AG09319 (cell line): ENCODE results near the gene PCDHB5.
"Not testable (repeated sequence)": the region's sequence is repeated elsewhere in the genome, so short reads cannot be mapped to it uniquely, and the experiment has no call there.

Experiments
- DNase-seq: peaks from one replicate; pipeline ENCODE4 v3.0.0-alpha.2; 2010; ENCODE audit warnings: low read depth; ENCODE audit errors: extremely low read depth
- TF ChIP-seq, protein P1 (sequence below): IDR thresholded peaks from 2 replicates; pipeline ENCODE4 v1.5.1; 2011; ENCODE audit warnings: low read depth, mild to moderate bottlenecking, inconsistent platforms, low read length, moderate library complexity

The PCDHB5 gene

DNA sequence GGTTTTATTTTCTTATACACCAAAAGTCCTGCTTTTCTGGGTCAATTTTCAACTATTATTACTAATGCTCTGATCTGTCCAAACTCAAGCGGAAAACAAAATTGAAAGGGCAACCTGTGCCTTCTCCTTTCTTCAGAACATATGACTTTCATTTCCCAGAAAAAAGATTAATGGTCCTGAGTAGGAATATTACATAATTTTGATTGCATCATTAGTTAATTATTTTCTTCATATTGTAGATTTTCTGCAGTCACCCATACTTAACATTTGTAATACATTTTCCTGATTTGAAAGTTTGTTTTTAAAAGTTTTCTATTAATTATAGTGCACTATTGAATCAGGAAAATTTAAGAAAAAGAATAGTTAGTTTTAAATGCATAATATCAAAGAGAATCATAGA, 40.9 kb downstream of the PCDHB5 start:
- no peak for DNase-seq
- TF ChIP-seq, protein P1, sequence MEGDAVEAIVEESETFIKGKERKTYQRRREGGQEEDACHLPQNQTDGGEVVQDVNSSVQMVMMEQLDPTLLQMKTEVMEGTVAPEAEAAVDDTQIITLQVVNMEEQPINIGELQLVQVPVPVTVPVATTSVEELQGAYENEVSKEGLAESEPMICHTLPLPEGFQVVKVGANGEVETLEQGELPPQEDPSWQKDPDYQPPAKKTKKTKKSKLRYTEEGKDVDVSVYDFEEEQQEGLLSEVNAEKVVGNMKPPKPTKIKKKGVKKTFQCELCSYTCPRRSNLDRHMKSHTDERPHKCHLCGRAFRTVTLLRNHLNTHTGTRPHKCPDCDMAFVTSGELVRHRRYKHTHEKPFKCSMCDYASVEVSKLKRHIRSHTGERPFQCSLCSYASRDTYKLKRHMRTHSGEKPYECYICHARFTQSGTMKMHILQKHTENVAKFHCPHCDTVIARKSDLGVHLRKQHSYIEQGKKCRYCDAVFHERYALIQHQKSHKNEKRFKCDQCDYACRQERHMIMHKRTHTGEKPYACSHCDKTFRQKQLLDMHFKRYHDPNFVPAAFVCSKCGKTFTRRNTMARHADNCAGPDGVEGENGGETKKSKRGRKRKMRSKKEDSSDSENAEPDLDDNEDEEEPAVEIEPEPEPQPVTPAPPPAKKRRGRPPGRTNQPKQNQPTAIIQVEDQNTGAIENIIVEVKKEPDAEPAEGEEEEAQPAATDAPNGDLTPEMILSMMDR: no peak

GRCh38 chr5:141177577-141178191, 42.7 kb downstream of the PCDHB5 start, which contains the start of gene PCDHB8:
PCDHB8 (plus strand) TSS chr5:141177790; CDS start chr5:141178035, 245 bp downstream.
- not testable (repeated sequence) for DNase-seq

GRCh38 chr5:141179371-141179770, 44.4 kb downstream of the PCDHB5 start:
- not testable (repeated sequence) for DNase-seq

DNA sequence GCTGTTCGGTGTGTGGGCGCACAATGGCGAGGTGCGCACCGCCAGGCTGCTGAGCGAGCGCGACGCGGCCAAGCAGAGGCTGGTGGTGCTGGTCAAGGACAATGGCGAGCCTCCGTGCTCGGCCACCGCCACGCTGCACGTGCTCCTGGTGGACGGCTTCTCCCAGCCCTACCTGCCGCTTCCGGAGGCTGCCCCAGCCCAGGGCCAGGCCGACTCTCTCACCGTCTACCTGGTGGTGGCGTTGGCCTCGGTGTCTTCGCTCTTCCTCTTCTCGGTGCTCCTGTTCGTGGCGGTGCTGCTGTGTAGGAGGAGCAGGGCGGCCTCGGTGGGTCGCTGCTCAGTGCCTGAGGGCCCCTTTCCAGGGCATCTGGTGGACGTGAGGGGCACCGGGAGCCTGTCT, 44.9 kb downstream of the PCDHB5 start:
- DNase-seq: not testable (repeated sequence)

- TF ChIP-seq, protein P1: no peak
Measured at GRCh38 chr5:141180313-141180712, 45.3 kb downstream of the PCDHB5 start.

DNA sequence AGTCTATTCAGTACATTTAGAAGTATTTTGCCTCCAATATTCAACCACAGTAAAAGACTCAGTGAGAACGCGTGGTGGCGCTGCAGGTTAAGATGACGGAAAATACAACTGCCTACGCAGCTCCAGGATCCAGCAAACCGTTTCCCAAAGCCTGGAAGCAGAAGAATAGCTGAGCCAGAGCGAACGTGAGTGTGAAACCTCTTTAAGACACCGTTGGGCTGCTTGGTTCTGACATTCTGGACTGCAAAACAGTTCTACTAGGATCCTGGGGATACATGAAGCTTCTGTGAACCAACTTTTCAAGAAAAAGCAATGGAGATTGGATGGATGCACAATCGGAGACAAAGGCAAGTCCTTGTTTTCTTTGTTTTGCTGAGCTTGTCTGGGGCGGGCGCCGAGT, 47.2 kb downstream of the PCDHB5 start, which contains the start of gene PCDHB16:
Gene PCDHB16 (plus strand): TSS at position 140 of the 400 bp plus-strand sequence. CDS start 173 bp downstream, at position 313.
- no peak for DNase-seq
- TF ChIP-seq, protein P1: peak; percentile 6; the same call in 1 of the 2 replicates

More at GRCh38 chr5:141180313-141180712, 45.3 kb downstream of the PCDHB5 start:
- no peak for DNase-seq

DNA sequence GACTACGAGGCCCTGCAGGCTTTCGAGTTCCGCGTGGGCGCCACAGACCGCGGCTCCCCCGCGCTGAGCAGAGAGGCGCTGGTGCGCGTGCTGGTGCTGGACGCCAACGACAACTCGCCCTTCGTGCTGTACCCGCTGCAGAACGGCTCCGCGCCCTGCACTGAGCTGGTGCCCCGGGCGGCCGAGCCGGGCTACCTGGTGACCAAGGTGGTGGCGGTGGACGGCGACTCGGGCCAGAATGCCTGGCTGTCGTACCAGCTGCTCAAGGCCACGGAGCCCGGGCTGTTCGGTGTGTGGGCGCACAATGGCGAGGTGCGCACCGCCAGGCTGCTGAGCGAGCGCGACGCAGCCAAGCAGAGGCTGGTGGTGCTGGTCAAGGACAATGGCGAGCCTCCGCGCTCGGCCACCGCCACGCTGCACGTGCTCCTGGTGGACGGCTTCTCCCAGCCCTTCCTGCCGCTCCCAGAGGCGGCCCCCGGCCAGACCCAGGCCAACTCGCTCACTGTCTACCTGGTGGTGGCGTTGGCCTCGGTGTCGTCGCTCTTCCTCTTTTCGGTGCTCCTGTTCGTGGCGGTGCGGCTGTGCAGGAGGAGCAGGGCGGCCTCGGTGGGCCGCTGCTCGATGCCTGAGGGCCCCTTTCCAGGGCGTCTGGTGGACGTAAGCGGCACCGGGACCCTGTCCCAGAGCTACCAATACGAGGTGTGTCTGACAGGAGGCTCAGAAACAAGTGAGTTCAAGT, 49.3 kb downstream of the PCDHB5 start:
- DNase-seq: not testable (repeated sequence)

- no peak for DNase-seq
- TF ChIP-seq, protein P1: peak; percentile 23
Measured at GRCh38 chr5:141186897-141187512, 52.0 kb downstream of the PCDHB5 start, which contains the start of gene PCDHB9. PCDHB9 (plus strand) TSS chr5:141187161; CDS start chr5:141187319, 158 bp downstream.
